ENCODE measurements around the gene SSRP1.

DNA sequence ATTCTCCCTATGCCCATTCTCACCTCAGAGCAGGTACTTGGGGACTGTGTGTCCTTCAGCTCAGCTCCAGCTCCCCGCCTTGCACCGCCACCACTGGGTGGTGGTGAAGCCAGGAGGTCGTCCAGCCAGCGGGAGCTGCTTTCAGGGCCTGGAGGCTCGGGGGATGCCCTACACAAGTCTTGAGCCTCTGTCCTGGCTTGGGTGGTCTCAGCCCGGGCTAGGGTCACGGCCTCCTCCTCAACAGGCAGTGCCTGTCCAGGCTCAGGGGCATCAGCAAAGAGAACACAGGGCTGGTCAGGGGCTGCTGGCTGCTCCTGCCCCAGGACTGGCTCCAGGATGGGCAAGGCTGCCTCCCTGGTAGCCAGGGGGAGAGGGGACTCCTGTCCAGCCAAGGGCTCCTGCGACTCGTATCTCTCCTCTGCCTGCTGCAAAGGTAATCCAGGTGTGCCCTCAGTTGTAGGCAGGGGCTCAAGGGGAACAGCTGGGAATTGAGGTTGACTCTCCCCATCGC is 23.1 kb downstream of the SSRP1 start:
- TF ChIP-seq GATA3 (IDR thresholded peaks at IDR 0.05; ENCODE audit: low read depth, low read length) (no peak), GATA2 (IDR thresholded peaks at IDR 0.05; ENCODE audit: low read depth, low read length) (no peak)
